A549 (cell line): ENCODE results near the gene WDR75. TPM values are rescaled to one million over a fixed set of nuclear protein-coding genes. Genes with fewer than 3 reads are reported as not detected.

Experiments used
- ATAC-seq, 2 experiments: fragments of 200-7000 bp in 1 of 2; fragments of >200 bp in 1 of 2; cut with Nextera tagmentation in 1 of 2; cut with Tn5 transposase in 1 of 2; 3 replicates each; pipeline versions ENCODE4 v1.8.0 to v1.9.1; 2018 to 2020; ENCODE audit warnings: mild to moderate bottlenecking in 1 of 2, moderate library complexity in 1 of 2
- CTCF ChIA-PET: fragments of 300-600 bp; sonication (Branson Sonifier 250); formaldehyde crosslinking; extraction: SDS; loops from one replicate; lab custom pipeline; 2021; ENCODE audit warnings: antibody characterized with exemption, inconsistent platforms; lab: Yijun Ruan, JAX
- POLR2A ChIA-PET: fragments of 350-600 bp; formaldehyde crosslinking; extraction: SDS; loops from one replicate; lab custom pipeline; 2021; ENCODE audit warnings: antibody characterized with exemption, inconsistent platforms; lab: Yijun Ruan, JAX
- DNase-seq, 2 experiments: peaks; one replicate each; pipeline versions ENCODE4 v3.0.0 to v3.0.0-alpha.2; 2011 to 2016; ENCODE audit warnings: low read depth in 1 of 2, low spot score in 1 of 2
- FAIRE-seq: peaks from 2 replicates; lab custom pipeline; 2011; peaks lifted over from hg19 to GRCh38; lab: Jason Lieb, UNC
- H3K27ac ChIP-seq, 2 experiments: fragments of >200 bp; sonication (Bioruptor Twin); formaldehyde crosslinking; 3 replicates each; pipeline ENCODE4 v1.5.1; 2016 to 2017
- H3K4me1 ChIP-seq: fragments of >200 bp; sonication (Bioruptor Twin); formaldehyde crosslinking; 3 replicates; pipeline ENCODE4 v1.6.1; 2016
- H3K4me2 ChIP-seq: fragments of >200 bp; sonication (Bioruptor Twin); formaldehyde crosslinking; 3 replicates; pipeline ENCODE4 v1.6.1; 2016
- H3K4me3 ChIP-seq: fragments of >200 bp; sonication (Bioruptor Twin); formaldehyde crosslinking; 3 replicates; pipeline ENCODE4 v1.5.1; 2016
- H3K9me3 ChIP-seq: fragments of >200 bp; sonication (Bioruptor Twin); formaldehyde crosslinking; 3 replicates; pipeline ENCODE4 v1.6.1; 2016
- BHLHE40 ChIP-seq: IDR thresholded peaks from 2 replicates; pipeline ENCODE4 v1.6.1; 2012; ENCODE audit warnings: low read depth, low read length, inconsistent platforms
- CHD2 ChIP-seq: fragments of 150-350 bp; IDR thresholded peaks from 2 replicates; pipeline ENCODE4 v1.6.1; 2014; ENCODE audit warnings: low read length; ENCODE audit not compliant: partially characterized antibody
- CHD4 ChIP-seq: fragments of 200-600 bp; sonication (generic); IDR thresholded peaks from 2 replicates; pipeline ENCODE4 v1.6.1; 2016; ENCODE audit warnings: antibody characterized with exemption, mild to moderate bottlenecking, borderline replicate concordance
- FOSL2 ChIP-seq, 2 experiments: fragments of 450-650 bp in 1 of 2; fragments of >200 bp in 1 of 2; sonication (Bioruptor Twin) in 1 of 2; formaldehyde crosslinking; IDR thresholded peaks; 2 replicates each; pipeline versions ENCODE4 v1.5.0 to v1.6.1; 2016 to 2020; ENCODE audit warnings: mild to moderate bottlenecking in 1 of 2, moderate library complexity in 1 of 2
- FOXS1 ChIP-seq: fragments of 250-450 bp; sonication (Bioruptor Pico); IDR thresholded peaks from 2 replicates; pipeline ENCODE4 v1.5.0; 2020; ENCODE audit warnings: mild to moderate bottlenecking, moderate library complexity
- GATA3 ChIP-seq: IDR thresholded peaks from 2 replicates; pipeline ENCODE4 v1.6.1; 2012; ENCODE audit warnings: borderline replicate concordance
- HDAC2 ChIP-seq: fragments of 200-600 bp; sonication (generic); IDR thresholded peaks from 2 replicates; pipeline ENCODE4 v1.6.1; 2016
- HEYL ChIP-seq: fragments of 250-450 bp; sonication (Bioruptor Pico); IDR thresholded peaks from 2 replicates; pipeline ENCODE4 v1.8.0; 2021; ENCODE audit warnings: mild to moderate bottlenecking, moderate library complexity
- HOXB13 ChIP-seq: fragments of 250-450 bp; sonication (Bioruptor Pico); IDR thresholded peaks from 2 replicates; pipeline ENCODE4 v1.5.0; 2020; ENCODE audit warnings: low read depth, mild to moderate bottlenecking, moderate library complexity
- KDM5A ChIP-seq: fragments of 200-600 bp; sonication (generic); IDR thresholded peaks from 2 replicates; pipeline ENCODE4 v1.6.1; 2016; ENCODE audit warnings: antibody characterized with exemption, mild to moderate bottlenecking
- MAFK ChIP-seq: fragments of 450-650 bp; IDR thresholded peaks from 2 replicates; pipeline ENCODE4 v1.6.1; 2014; ENCODE audit not compliant: partially characterized antibody
- NFE2L2 ChIP-seq: fragments of 150-350 bp; conservative IDR thresholded peaks from 2 replicates; pipeline ENCODE4 v1.6.1; 2014; ENCODE audit warnings: low read length
- NR3C1 ChIP-seq: fragments of >200 bp; sonication (Bioruptor Twin); formaldehyde crosslinking; IDR thresholded peaks from 3 replicates; pipeline ENCODE4 v1.6.1; 2017
- PHF8 ChIP-seq: fragments of 200-600 bp; sonication (generic); IDR thresholded peaks from 2 replicates; pipeline ENCODE4 v1.6.1; 2016; ENCODE audit warnings: low read depth, mild to moderate bottlenecking, antibody characterized with exemption, moderate library complexity, borderline replicate concordance
- POLR2AphosphoS2 ChIP-seq: conservative IDR thresholded peaks from 2 replicates; pipeline ENCODE4 v1.6.1; 2012; ENCODE audit warnings: low read length, improper control_type of control experiment, inconsistent platforms
- RAD21 ChIP-seq, 2 experiments: fragments of >200 bp in 1 of 2; sonication (Bioruptor Twin) in 1 of 2; formaldehyde crosslinking in 1 of 2; IDR thresholded peaks in 1 of 2; conservative IDR thresholded peaks in 1 of 2; 2 replicates in 1 of 2; 3 replicates in 1 of 2; pipeline ENCODE4 v1.6.1; 2012 to 2018; ENCODE audit warnings: inconsistent platforms in 1 of 2
- REST ChIP-seq: fragments of 200-600 bp; sonication (generic); IDR thresholded peaks from 2 replicates; pipeline ENCODE4 v1.6.1; 2016; ENCODE audit warnings: antibody characterized with exemption, mild to moderate bottlenecking, moderate library complexity
- RFX5 ChIP-seq: fragments of 450-650 bp; IDR thresholded peaks from 2 replicates; pipeline ENCODE4 v1.7.1; 2014; ENCODE audit warnings: antibody characterized with exemption, mild to moderate bottlenecking, moderate library complexity
- SMC3 ChIP-seq: fragments of >200 bp; sonication (Bioruptor Twin); formaldehyde crosslinking; IDR thresholded peaks from 3 replicates; pipeline ENCODE4 v1.6.1; 2018; ENCODE audit warnings: inconsistent platforms
- ZNF302 ChIP-seq: fragments of 250-450 bp; sonication (Bioruptor Pico); IDR thresholded peaks from 2 replicates; pipeline ENCODE4 v1.9.0; 2021; ENCODE audit warnings: inconsistent platforms, mild to moderate bottlenecking, moderate library complexity
- ZSCAN20 ChIP-seq: fragments of 250-450 bp; sonication (Bioruptor Pico); IDR thresholded peaks from 2 replicates; pipeline ENCODE4 v1.8.0; 2022; ENCODE audit warnings: mild to moderate bottlenecking, moderate library complexity
- WGBS: methylation state at CpG from one replicate; pipeline ENCODE4 v1.1.6; 2017; ENCODE audit errors: missing lambda C conversion rate; 5-methylcytosine and 5-hydroxymethylcytosine counted together
- polyA plus RNA-seq, 4 experiments: library from polyadenylated mRNA; depleted of rRNA in 3 of 4; stranded (reverse); fragments of >200 nt; fragmentation: RNase III in 1 of 4; extraction: RNeasy Plus Mini Kit Qiagen cat#74134 plus additional on column Dnase treatment in 1 of 4; gene quantifications; 2 replicates in 3 of 4; 3 replicates in 1 of 4; pipeline ENCODE4 v1.2.3, GENCODE V29; 2011 to 2017

The WDR75 gene
- polyA plus RNA-seq, 2 of the 4 experiments (the other 2 are of a cell fraction): 65.5 to 122 TPM

GRCh38 chr2:189408294-189408693 is 33.0 kb upstream of the WDR75 start:
- FAIRE-seq (no peak), ATAC-seq (peak in 1 of 2 experiments; percentile 27; a peak in 2 of 6 replicates), DNase-seq (no peak)
- H3K9me3 ChIP-seq: no peaks in the 10 kb centered on the region
- peaks cover 45% of the 10 kb centered on the region for H3K4me1 ChIP-seq
- ChIA-PET CTCF (interaction anchor here (0.8 to 2.3 kb wide), 3 partner anchors 17 to 1827 kb away, joined by 3 to 13 read pairs (median 3); no protein-coding TSS in a partner anchor), POLR2A (interaction anchor here (1.0 kb wide), 1 partner anchor 39 kb away, joined by 3 read pairs; no protein-coding TSS in a partner anchor)
- TF ChIP-seq CHD2 (no peak), ZSCAN20 (CRISPR knock-in tag) (no peak), NR3C1 (no peak), RAD21 (conservative IDR thresholded peaks at IDR 0.05 in 1 of 2, IDR thresholded peaks at IDR 0.05 in 1 of 2) (no peak), CHD4 (no peak), RFX5 (no peak), HEYL (CRISPR knock-in tag) (no peak), MAFK (no peak), HDAC2 (no peak), GATA3 (no peak), ZNF302 (CRISPR knock-in tag) (no peak), PHF8 (no peak), HOXB13 (CRISPR knock-in tag) (no peak), NFE2L2 (no peak), FOSL2 (IDR thresholded peaks at IDR 0.05) (no peak), FOSL2 (CRISPR knock-in tag; IDR thresholded peaks at IDR 0.05) (no peak)
- H3K4me2 ChIP-seq: peak overlapping the region; percentile 87
- H3K27ac ChIP-seq: peak overlapping the region; percentile 74 to 82
- H3K4me3 ChIP-seq: no peak overlapping the region
- 95% methylated on average over 1 of the region's 1 CpG for WGBS

GRCh38 chr2:189409131-189409530 is 32.1 kb upstream of the WDR75 start:
- FAIRE-seq (no peak), DNase-seq (no peak), ATAC-seq (no peak)
- 85% methylated on average over 3 of the region's 3 CpGs for WGBS
- H3K27ac ChIP-seq: peak overlapping the region in 1 of 2 experiments; percentile 12; a peak in 2 of 6 replicates
- no peaks in the 10 kb centered on the region for H3K9me3 ChIP-seq
- ChIA-PET POLR2A (no interaction called here), CTCF (interaction anchor here (0.6 to 1.5 kb wide), 5 partner anchors 40 to 1909 kb away, joined by 3 to 5 read pairs (median 3); no protein-coding TSS in a partner anchor)
- H3K4me2 ChIP-seq: no peak overlapping the region; the same call in 2 of the 3 replicates
- TF ChIP-seq POLR2AphosphoS2 (no peak), KDM5A (no peak), REST (no peak), SMC3 (no peak)
- no peak overlapping the region for H3K4me3 ChIP-seq
- H3K4me1 ChIP-seq: peaks cover 45% of the 10 kb centered on the region

GRCh38 chr2:189409647-189410046 is 31.6 kb upstream of the WDR75 start:
- Histone ChIP-seq H3K9me3 (no peaks in the 10 kb centered on the region), H3K4me2 (no peak overlapping the region), H3K4me3 (no peak overlapping the region), H3K27ac (no peak overlapping the region), H3K4me1 (peaks cover 45% of the 10 kb centered on the region)
- ATAC-seq (no peak), FAIRE-seq (no peak), DNase-seq (no peak)
- POLR2A ChIA-PET: no interaction called here
- TF ChIP-seq BHLHE40 (no peak), FOXS1 (CRISPR knock-in tag) (no peak)
- WGBS: 66% methylated on average over 1 of the region's 1 CpG
- CTCF ChIA-PET: interaction anchor here (0.9 to 1.5 kb wide), 4 partner anchors 41 to 1909 kb away, joined by 3 to 5 read pairs (median 4); no protein-coding TSS in a partner anchor
